Stimulated activated CD8-positive, alpha-beta memory T cell treated with anti-CD3 and anti-CD28 coated beads, Interleukin-4, amount 100 ng/mL, for 1 hour (primary cell): ENCODE data around the gene PGK2.
"Not testable (repeated sequence)": the region's sequence is repeated elsewhere in the genome, so short reads cannot be mapped to it uniquely, and the experiment has no call there.

Source experiments
- DNase-seq, 2 donors: peaks; one replicate each; pipeline ENCODE4 v3.0.0-alpha.2; 2020; ENCODE audit warnings: low read depth in 2 of 2, low spot score in 1 of 2

PGK2 gene

DNA sequence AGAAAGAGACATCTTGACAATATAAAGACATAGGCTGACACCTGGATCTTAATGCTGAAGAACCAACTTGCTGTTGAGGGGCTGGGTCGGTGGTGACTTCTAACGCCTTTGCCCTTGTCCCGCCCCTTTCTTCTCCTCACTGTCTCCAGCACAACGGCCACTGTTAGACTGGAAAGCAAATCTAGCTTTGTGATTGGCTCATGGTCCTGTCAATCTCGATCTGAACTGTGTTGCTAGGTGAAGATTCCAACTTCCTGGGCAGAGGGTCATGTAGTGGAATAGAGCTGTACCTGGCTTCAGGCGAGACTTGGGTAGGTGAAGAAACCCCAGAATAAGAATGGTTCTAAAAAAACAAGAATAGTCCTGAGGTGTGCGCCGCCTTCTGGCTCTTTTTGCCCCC is at the start of gene PGK2:
TSS of gene PGK2 (minus strand) at position 110 of the 400 bp plus-strand sequence. CDS start at position 12, 98 bp downstream.
- DNase-seq = no peak

DNA sequence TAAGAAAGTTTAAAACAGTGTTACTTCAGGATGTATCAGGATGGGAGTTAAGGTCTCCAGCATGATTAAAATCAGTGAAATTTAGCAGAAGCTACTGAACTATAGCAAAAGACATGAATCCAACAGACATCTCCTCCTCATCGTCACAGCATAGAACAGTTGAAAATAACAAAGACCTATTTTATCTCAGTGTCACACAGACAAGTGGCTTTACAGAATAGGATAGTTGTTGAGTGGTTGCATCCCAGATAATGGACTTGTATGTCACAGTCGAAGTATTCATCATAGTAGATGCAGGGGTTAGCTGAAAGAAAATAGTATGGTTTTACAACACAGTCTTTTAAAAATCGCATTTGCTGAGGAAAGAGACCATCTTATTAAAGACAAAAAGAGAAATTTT is 48.1 kb upstream of the PGK2 start:
- DNase-seq = no peak

DNA sequence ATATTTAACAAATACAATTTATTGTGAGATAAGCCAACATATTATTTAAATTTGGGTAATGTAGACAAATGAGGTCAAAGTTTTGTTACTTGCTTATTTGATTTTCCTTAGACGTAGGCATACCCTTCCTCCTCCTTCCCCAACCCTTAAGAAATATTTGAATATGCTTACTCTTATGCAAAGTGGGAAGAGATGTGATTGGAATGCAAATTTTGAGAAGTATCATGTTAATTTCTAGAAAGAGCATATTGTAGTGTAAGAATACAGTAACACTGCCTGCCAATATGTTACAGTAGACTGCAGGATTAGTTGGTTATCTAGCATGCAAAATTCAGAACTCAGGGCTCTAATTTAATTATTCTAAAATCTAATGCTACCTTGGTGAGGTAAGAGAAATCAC is 46.3 kb upstream of the PGK2 start:
- DNase-seq = no peak

DNA sequence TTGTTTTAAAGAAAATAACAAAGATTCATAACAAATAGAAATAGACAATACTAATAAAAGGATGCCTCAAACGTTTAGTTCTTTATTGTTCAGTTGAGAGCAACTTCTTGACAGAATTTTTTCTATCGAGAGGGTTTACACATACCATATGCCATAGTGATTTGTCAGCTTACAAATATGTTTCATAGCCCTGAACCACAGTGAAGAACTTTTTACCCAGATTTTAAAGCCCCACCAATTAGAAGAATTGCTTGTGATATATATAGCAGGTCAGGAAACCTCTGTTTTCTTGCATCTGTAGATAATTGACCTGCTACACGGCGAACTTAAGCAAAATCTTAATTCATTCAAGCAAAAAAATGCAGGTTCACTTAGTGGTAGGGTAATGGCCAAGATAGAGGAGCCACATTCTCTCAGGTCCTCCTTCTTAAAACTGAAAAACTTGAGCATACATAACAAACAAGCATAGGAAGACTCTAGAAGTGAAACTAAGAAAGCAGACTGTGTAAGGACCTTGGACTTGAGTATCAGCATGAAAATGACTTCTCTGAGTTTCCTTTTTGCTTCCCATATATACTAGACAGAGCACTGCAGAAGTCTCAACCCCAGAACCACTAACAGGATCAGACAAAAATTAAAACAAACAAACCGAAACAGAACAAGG is 39.8 kb upstream of the PGK2 start:
- no peak for DNase-seq

DNA sequence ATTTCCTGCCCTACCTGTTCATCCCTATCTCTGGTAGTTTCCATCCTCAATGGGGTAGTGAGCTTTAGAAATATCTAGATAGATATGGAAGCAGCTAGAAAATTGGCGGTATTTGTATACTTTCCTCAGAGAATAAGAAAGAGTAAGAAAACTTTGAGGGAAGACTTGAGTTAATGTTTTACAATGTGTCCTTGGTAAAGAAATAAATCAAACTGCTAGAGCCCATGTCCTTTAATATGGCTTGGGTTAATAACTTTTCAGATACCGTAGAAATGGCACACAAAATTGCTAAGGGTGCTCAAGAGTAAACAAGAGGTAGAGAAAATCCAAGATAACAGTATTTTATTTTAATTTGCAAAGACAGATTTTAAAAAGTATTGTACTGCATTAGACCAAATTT is 28.1 kb upstream of the PGK2 start:
- no peak for DNase-seq

DNA sequence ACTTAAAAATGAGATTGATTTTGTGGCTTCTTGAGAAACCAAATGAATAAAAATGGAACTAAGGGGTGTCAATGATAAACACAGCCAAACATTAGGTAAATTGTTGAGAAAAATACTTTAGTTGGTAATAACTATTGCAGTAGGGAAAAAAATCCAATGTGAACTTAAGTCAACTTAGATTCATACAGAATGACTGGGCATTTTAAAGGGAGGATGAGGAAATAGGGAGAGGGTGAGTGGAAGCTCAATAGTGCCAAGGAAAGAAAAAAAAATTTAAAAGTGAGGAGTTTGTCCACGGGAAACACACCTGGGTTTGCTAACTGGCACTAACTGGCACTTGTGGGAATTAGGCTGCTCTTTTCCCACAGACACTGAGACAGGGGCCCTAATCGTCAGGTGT is 26.2 kb upstream of the PGK2 start:
- DNase-seq = no peak

DNA sequence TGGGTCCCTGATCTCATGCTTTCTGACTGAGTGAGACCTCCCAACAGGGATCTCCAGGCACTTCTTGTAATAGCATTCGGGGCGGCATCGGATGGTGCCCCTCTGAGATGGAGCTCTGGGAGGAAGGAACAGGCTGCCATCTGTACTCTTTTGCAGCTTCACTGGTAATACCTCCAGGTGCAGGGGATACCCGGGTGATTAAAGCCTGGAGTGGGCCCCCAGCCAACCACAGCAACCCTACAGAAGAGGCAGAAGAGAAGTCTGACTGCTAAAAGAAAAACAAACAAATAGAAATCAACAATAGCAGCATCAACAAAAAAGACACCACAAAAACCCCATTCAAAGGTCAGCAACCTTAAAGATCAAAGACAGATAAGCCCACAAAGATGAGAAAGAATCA is 19.1 kb upstream of the PGK2 start:
- no peak for DNase-seq

DNA sequence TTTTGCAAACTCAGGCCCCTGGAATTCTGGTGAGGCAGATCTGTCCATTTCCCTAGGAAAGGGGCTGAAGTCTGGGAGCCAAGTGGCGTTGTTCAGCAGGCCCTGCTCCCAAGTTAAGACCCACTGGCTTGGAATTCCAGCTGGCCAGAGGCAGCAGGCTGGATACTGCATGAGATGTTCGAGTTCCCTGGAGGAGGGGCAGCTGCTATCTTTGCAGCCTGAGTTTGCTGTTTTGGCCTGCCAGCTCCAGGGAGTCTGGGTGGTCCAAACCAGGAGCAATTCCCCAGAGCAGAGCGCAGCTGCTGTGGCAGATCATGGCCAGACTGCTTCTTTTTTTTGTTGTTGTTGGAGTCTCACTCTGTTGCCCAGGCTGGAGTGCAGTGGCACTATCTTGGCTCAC is 18.2 kb upstream of the PGK2 start:
- DNase-seq = no peak

DNA sequence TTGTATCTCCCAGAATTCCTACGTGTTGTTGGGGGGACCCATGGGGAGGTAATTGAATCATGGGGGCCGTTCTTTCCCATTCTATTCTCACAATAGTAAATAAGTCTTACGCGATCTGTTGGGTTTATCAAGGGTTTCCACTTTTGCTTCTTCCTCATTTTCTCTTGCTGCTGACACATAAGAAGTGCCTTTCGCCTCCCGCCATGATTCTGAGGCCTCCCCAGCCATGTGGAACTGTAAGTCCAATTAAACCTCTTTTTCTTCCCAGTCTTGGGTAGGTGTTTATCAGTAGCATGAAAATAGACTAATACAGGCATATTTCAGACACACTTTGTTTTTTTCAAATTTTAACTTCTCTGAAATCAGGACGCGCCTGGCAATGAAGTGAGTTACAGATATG is 14.4 kb upstream of the PGK2 start:
- DNase-seq = no peak

DNA sequence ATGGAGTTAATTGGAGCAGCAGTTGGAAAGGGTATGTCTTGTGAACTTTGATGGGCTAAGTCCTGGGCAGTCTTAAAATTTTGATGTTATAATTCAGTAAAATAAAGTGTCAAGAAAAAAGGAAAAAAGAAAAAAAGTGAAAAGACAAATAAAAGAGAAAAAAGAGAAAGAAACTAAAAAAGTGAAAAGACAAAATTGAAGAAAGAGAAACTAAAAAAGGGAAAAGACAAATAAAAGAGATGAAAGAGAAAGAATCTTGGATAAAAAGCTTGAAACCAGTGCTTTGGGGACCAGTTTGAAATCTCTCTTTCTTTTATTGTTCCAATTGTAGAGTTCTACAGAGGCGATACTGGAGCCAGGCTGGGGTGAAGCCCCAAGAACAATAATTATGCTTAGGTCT is 12.0 kb upstream of the PGK2 start:
- DNase-seq = no peak

DNA sequence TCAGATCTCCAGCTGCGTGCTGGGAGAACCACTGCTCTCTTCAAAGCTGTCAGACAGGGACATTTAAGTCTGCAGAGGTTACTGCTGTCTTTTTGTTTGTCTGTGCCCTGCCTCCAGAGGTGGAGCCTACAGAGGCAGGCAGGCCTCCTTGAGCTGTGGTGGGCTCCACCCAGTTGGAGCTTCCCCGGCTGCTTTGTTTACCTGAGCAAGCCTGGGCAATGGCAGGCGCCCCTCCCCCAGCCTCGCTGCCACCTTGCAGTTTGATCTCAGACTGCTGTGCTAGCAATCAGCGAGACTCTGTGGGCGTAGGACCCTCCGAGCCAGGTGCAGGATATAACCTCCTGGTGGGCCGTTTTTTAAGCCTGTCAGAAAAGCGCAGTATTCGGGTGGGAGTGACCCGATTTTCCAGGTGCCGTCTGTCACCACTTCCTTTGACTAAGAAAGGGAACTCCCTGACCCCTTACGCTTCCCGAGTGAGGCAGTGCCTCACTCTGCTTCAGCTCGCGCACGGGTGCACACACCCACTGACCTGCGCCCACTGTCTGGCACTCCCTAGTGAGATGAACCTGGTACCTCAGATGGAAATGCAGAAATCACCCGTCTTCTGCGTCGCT is 9.9 kb upstream of the PGK2 start:
- not testable (repeated sequence) for DNase-seq

DNA sequence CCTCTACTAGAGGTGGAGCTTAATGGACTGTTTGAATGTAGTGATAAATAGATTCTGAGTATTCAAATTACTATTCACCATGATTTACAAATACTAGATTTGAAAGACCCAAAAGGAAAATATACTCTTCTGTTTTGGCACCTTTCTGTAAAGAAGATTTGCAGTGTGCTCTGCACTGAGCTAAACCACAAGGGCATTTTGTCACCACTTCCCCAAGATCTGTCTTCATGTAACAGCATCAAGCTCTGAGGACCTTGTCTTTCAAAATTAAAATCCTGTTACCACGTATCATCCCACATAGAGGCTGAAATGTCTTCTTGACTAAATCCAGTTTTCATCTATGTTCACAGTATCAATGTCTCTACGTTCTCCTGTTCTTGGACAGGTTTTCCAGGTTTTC is 3.3 kb upstream of the PGK2 start:
- no peak for DNase-seq

DNA sequence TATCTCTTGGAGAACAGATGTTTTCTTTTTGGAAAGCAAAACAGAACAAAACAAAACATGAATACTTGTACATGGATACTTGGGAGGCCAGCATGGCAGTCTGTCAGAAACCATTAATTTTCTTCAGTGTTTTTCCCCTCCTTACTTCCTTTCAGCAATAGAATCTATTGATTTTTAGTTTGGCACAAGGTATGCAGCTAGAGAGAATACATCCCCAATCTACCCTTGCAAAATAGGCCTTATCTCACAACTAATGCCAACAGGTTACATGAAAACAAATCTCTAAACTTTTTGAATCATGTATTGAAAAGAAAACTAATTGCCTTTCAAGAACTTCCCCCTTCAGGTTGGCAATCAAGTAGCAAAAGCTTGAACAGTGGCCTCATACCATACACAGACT is 2.8 kb downstream of the PGK2 start:
- no peak for DNase-seq

DNA sequence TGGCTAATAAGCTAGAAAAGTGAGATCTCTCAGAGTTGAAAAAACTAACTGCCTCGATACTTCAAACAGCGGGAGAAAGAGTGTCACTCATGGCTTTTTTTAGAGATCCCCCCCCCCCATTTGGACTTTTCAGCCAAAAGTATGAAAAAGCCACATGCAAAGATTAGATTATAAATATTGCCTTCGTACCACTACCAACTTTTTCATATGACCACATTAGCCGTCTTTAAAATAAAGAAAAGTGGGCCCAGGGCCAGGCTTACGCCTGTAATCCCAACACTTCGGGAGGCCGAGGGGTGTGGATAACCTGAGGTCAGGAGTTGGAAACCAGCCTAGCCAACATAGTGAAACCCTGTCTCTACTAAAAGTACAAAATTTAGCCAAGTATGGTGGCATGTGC is 4.4 kb downstream of the PGK2 start:
- DNase-seq = no peak

DNA sequence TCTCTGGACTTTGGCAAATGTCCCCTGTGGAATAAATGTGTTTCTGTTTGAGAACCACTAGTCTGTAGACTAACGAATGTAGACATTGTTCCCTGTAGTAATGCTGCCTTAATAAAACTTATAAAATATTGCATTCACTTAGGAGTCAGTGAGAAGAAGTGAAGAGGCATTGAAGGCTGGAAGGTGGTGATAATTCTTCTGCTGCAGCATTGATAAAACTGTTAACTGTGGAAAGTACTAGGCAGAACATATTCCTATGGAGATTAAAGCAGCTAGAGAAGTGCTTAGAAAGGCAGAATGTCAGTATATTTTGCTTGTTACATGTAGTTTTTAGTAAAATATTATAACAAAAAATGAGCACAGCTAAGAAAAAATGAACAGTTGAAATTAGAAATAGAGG is 4.8 kb downstream of the PGK2 start:
- DNase-seq = no peak

DNA sequence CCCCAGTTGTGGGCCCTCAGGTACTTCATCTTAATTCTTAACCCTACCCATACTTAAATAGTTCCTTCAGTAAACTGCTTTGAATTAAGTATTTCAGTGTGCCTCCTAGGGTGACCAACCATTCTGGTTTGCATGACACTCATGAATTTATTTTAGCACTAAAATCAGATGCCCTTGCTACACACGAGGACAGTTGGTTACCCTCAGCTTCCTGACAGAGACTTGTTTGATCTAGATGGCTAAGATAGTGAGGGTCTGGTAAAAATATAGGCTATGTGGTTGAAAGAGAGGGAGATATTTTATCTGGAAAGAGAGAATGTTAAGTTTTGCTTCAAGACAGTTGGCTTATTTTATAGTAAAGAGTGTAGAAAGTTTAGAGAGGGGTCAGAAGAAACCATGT is 10.6 kb downstream of the PGK2 start:
- no peak for DNase-seq

DNA sequence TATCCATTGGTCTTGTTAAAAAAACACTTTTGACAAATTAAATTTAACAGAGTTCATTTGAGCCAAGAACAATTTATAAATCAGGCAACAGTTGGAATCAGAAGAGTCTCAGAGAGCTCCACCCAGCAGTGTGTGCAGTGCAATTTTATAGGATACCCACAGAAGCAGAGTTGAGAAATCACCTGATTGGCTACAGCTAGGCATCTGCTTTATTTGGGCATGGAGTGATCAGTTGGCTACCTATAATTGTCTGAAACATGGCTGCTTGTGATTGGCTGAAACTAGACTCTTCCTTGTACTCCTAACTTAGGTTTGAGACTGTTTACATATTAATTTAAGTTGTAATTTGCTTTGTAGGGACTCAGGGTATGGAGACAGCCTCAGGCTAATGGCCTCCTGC is 12.0 kb downstream of the PGK2 start:
- no peak for DNase-seq

DNA sequence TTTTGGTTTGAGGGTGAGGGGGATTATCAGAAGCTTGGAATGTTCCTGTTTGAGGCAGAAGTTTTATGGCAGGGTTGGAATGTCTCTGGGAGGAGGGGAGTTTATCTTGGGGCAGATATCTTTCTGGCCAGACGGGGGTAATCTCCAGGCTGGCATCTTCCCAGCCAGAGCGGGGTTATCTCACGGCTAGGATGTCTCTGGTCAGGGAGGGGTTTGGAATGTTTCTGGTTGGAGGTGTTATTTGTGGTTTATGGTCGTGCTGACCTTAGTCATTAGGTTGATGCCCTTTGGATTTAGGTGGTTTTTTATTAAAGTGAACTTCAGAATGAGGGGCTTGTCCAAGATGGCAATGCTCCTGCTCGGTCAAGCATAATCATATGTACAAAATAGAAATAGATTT is 14.8 kb downstream of the PGK2 start:
- no peak for DNase-seq

DNA sequence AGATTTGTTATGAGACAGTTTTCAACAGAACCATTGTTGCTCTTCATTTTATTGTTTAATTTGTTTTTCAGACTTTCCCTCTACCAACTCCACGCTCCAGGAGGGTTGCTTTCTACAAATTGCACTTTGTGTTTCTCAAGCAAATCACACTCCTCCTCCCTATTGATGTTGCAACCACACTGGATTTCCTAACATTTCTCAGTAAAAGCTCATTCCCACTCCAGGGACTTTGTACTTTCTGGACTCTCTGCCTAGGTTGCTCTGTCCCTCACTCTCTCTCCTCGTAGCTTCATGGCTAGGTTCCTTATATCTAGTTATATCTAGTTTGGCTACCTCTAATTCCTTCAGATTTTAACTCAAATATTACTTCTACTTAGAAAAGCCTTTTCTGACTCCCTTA is 20.3 kb downstream of the PGK2 start:
- DNase-seq = no peak

DNA sequence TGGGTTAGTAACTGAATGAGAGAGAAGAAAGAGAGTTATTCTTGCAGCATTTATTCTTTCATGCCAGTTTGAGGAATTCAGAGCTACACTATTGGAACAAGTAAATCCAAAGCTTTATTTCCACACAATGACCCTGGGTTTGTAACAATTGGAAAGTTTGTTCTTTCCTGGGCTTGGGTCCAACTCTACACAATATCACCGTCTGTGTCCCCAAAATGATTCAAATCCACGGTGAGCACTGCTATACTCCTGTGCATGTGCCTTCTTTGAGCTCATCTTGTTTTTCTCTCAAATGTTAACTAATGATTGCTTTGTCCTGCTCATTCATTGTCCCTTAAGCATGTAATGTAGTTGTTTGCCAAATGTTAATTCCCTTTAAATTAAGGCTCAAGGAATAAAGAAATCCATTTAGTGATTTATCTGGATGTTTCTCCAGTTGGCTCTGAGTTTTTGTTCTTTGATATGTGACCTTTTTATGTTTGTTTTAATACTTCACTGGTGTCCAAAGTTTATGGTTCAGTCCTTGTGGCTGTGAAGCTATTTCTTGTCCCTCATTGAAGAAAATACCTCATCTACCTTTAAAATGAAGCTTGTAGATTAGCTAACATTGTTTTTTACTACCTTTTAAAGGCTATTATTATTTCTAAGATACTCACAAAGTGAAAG is 22.4 kb downstream of the PGK2 start:
- no peak for DNase-seq

DNA sequence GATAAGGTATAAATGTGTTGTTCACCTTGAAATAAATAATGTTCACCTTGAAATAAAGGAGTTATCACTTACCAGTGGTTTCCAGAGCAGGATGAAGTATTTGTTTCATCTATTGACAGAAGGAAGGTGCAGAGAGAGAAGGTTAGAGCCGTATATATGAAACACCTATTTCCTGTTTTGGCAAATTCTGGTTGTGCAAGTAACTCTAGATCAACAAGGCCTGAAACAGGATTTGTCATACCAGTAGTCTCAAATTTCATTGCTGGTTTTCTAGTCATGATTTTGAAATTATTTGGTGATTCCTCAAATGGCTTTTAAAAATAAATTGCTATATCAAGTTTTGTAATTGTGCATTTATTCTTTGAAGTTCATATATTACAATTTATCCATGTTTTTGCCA is 42.8 kb downstream of the PGK2 start, which contains the start of gene CRISP3:
TSS of gene CRISP3 (minus strand) at position 130 of the 400 bp plus-strand sequence. CDS start at position 109, 21 bp downstream.
- no peak for DNase-seq

DNA sequence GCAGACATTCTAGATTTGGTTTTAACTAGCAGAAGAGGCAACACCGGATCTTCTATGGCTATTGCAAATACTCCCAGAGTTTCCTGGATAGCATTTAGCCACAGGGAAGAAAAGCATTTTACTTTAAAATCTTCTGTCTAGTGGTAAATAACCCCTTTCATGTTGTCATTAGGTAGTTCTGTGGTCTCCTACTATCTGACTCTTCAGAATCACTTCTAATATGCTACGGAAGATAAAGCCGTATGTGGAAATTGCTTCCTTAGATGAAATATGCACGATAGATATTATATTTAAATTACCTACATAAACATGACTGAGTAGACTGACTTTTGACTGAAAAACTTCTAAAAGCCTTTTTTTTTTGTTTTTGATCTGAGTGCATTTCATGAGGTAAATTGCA is 43.7 kb downstream of the PGK2 start:
- DNase-seq = no peak

DNA sequence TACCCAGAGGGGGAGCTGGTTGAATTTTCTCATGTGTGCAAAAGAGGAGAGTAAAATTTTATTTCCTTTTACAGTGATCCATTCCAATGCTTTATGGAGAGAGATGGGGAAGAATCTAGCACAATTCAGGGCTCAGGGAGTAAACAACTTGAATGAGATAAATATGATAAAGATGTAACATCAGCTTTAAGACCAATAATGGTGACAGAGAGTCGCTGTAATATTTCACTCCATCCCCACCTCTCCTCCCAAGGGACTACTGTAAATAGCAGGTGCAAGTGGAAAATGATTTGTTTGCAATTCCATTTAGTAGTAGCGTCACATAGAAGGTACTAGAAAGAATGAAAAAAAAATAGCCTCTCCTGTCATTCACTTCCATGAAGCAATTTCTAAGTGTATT is 47.7 kb downstream of the PGK2 start:
- DNase-seq = no peak
